ENCODE measurements around the gene OR5H6.
"Not testable (repeated sequence)": the region's sequence is repeated elsewhere in the genome, so short reads cannot be mapped to it uniquely, and the experiment has no call there.

The OR5H6 gene

DNA sequence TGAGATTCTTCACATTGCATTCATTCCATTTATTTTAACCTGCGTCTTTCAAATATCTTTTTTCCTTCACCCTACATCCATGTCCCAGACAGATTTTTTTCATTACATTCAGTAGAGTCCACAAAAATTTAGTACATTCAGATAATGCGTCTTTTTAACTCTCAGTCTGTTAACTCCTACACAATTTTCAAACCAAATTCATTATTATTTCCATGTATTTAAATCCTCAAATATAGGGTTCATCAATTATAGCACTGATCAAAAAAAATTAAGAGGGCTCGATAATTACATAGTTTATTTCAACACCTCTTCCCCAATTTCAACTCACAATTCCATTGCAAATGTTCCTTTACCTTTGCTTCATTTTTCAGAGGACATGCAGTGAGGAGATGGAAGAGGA lies at the start of gene OR5H6:
Gene OR5H6, plus strand, starts transcription at position 301 of the 400 bp plus-strand sequence. Its CDS starts 89 bp downstream, at position 390.
- DNase-seq, result no peak

- no peak for DNase-seq
Observed at GRCh38 chr3:98215051-98215450, 49.0 kb upstream of the OR5H6 start.

DNA sequence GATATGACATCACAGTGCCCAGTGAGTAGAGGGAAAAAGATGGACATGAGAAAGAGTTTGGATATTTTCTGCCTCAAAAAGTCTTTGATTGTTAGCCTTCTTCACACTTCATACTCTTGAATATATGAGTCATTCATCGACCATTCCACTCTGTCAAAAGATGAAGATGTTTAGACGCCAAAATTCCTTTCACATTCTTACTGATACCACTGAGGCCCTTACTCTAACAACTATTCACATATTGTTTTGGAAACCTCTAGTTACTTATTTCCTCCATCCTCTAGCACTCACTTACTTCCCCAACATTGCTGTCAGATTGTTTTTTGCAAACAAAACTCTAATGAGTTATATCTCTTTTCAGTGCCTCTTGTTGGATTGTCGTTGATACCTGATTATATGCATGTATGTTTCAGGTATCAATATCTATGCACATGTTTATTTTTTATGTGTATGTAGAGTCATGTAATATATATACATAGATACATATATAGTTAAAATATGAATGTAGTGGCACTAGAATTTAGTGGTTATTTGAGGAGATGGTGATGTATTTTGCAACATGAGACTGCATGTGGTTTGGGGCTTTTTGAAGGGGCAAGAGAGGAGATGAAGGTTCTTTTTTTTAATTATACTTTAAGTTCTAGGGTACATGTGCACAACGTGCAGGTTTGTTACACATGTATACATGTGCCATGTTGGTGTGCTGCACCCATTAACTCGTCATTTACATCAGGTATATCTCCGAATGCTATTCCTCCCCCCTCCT lies 40.0 kb upstream of the OR5H6 start:
- DNase-seq, result no peak

DNA sequence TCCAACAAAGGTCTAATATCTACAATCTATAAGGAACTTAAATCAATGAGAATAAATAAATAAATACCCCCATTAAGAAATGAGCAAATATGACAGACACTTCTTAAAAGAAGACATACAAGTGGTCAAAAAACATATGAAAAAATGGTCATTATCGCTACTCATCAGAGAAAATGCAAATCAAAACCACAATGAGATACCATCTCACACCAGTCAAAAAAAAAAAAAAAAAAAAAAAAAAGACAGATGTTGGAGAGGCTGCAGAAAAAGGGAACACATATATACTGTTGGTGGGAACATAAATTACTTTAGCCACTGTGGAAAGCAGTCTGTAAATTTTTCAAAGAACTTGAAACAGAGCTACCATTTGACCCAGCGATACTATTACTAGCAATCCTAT lies 31.6 kb upstream of the OR5H6 start:
- no peak for DNase-seq

DNA sequence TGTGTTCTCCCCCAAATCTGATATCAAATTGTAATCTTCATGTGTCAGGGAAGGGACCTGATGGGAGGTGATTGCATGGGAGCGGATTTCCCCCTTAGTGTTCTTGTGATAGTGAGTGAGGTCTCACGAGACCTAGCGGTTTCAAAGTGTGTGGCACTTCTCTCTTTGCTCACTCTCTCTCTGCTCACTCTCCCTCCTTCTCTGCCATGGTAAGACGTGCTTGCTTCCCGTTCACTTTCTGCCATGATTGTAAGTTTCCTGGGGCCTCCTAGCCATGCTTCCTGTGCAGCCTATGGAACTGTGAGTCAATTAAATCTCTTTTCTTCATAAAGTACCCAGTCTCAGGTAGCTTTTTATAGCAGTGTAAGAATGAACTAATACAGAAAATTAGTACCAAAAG lies 30.6 kb upstream of the OR5H6 start:
- no peak for DNase-seq

- no peak for DNase-seq
Observed at GRCh38 chr3:98240131-98240530, 23.9 kb upstream of the OR5H6 start.

DNA sequence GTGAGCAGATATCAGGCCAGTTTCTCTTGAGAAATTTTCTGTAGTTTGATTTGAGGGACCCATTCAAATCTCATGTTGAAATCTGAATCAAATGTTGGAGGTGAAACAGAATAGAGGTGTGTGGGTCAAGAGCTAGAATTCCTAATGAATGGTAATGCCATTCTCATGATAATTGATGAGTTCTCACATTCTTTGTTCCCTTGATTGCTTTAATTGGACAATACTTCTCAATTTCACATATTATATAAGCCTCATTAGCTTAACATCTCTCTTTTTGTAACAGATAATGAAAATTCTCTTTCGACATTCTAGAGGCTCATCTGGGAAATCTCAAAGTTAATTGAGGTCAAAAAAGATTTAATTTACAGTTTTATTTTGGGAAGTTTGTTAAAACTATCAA lies 21.9 kb upstream of the OR5H6 start:
- no peak for DNase-seq

DNA sequence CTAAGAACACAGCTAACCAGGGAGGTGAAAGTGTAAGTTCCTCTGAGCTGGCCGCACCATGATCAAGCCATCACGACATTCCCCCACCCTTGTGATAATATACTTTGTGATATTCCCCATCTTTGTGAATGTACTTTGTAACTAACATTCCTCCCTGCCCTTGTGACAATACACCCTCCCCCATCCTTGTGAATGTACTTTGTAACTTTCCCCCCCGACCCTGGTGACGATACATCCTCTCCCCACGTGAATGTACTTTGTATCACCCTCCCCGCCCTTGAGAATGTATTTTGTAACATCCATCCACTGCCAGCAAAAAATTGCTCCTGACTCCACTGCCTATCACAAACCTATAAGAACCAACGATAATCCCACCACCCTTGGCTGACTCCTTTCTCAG lies 20.2 kb upstream of the OR5H6 start:
- DNase-seq, result no peak

DNA sequence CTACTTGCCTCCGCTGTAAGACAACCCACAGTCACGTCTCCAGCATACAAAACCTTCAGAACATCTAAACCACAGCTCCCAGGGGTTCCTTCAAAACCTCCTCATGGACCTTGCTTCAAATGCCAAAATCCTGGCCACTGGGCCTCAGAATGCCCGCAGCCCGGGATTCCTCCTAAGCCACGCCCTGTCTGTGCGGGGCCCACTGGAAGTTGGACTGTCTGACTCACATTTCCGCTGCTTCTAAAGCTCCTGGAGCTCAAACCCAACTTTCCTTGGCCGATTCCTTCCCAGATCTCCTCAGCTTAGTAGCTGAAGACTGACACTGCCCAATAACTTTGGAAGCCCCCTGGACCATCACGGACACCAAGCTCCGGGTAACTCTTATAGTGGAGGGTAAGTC lies 17.9 kb upstream of the OR5H6 start:
- no peak for DNase-seq

GRCh38 chr3:98256026-98256425 lies 8.0 kb upstream of the OR5H6 start:
- not testable (repeated sequence) for DNase-seq

DNA sequence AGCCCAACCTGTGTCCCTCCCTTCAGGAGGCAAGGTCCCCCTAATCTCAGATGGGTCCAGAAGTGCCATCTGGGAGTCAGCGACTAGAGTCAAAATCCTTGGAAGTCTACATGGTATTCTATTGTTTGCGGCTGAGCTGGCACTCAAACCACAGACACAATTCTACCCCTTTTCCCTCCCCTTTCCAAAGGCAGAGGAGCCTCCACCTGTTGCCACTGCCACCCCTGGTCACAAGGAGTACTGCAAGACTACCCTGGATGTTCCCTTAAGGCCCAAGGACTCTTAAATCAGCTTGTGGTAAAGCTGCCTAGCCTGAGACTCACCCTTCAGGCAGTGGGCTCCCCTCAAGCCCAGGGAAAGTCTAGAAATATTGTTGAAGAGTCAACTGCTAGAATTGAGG lies 4.3 kb upstream of the OR5H6 start:
- DNase-seq, result peak in 1 of 2 experiments; percentile 4

DNA sequence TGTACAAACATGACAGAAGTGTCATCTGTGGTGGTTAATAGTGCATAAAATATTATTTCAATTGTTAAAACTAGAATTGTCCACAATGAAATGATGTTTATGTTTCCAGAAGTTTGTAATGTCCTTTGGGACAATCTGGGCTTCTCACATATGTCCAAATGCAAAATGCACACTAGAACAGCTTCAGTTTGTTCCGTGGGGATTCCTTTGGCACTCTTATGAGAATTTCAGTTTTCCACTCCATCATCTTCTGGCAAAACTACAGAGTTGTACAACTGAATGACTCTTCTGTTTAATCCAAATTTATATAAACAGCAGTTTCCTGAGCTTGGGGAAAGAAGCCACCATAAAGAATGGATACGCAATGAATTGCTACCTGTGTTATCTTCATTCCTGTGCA lies 2.0 kb upstream of the OR5H6 start:
- no peak for DNase-seq

DNA sequence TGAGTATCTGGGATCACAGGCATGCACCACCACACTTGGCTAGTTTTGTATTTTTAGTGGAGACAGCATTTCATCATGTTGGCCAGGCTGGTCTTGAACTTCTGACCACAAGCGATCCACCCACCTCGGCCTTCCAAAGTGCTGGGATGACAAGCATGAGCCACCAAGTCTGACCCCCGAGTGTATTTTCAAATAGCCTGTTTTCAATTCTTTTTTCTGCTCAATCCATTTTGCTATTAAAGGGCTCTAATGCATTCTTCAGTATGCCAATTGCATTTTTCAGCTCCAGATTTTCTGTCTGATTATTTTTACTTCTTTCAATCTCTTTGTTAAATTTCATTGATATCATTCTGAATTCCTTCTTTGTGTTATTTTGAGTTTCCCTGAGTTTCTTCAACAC lies 5.8 kb downstream of the OR5H6 start:
- DNase-seq, result no peak

- DNase-seq, result no peak
Observed at GRCh38 chr3:98272126-98272525, 8.1 kb downstream of the OR5H6 start.

GRCh38 chr3:98274914-98275313 lies 10.9 kb downstream of the OR5H6 start:
- DNase-seq, result no peak

- no peak for DNase-seq
Observed at GRCh38 chr3:98282205-98282604, 18.2 kb downstream of the OR5H6 start, which contains the start of gene OR5H2. OR5H2 (plus strand) TSS chr3:98282505; CDS start chr3:98282903, 398 bp downstream.

GRCh38 chr3:98290916-98291315 lies 26.9 kb downstream of the OR5H6 start:
- no peak for DNase-seq

- no peak for DNase-seq
Observed at GRCh38 chr3:98291332-98291957, 27.4 kb downstream of the OR5H6 start.
